GM23338 (cell line): ENCODE data around the gene RAB12.

Source experiments
- CREB1 ChIP-seq: fragments of 250-450 bp; sonication (Bioruptor Pico); IDR thresholded peaks from 2 replicates; pipeline ENCODE4 v1.5.0; 2020; ENCODE audit warnings: low read depth, mild to moderate bottlenecking, moderate library complexity
- CTCF ChIP-seq, 2 experiments: fragments of 200-600 bp in 1 of 2; sonication (generic) in 1 of 2; conservative IDR thresholded peaks; 2 replicates each; pipeline versions ENCODE4 v1.5.1 to v1.6.1; 2016 to 2017; ENCODE audit warnings: antibody characterized with exemption in 2 of 2, low read depth in 2 of 2, mild to moderate bottlenecking in 2 of 2, moderate library complexity in 1 of 2
- ETS1 ChIP-seq: IDR thresholded peaks from 2 replicates; pipeline ENCODE4 v1.6.1; 2016; ENCODE audit warnings: antibody characterized with exemption
- EZH2 ChIP-seq: fragments of 200-600 bp; sonication (generic); IDR thresholded peaks from one replicate; pipeline ENCODE4 v1.8.0; 2017; ENCODE audit warnings: antibody characterized with exemption, mild to moderate bottlenecking, low read depth; ENCODE audit not compliant: unreplicated experiment
- EZH2phosphoT487 ChIP-seq: fragments of 200-600 bp; sonication (generic); IDR thresholded peaks from one replicate; pipeline ENCODE4 v1.8.1; 2018; ENCODE audit warnings: antibody characterized with exemption; ENCODE audit not compliant: unreplicated experiment
- JUNB ChIP-seq: IDR thresholded peaks from one replicate; pipeline ENCODE4 v1.6.1; 2016; ENCODE audit warnings: antibody characterized with exemption; ENCODE audit not compliant: unreplicated experiment
- NANOG ChIP-seq: IDR thresholded peaks from 2 replicates; pipeline ENCODE4 v1.6.1; 2016; ENCODE audit warnings: antibody characterized with exemption, borderline replicate concordance
- POLR2AphosphoS5 ChIP-seq: IDR thresholded peaks from 2 replicates; pipeline ENCODE4 v1.6.1; 2016; ENCODE audit warnings: antibody characterized with exemption, low read depth
- REST ChIP-seq: IDR thresholded peaks from one replicate; pipeline ENCODE4 v1.6.1; 2018; ENCODE audit warnings: antibody characterized with exemption; ENCODE audit not compliant: unreplicated experiment
- STAT1 ChIP-seq: IDR thresholded peaks from one replicate; pipeline ENCODE4 v1.6.1; 2016; ENCODE audit warnings: antibody characterized with exemption; ENCODE audit not compliant: unreplicated experiment
- ZNF331 ChIP-seq: fragments of 250-450 bp; sonication (Bioruptor Pico); IDR thresholded peaks from 2 replicates; pipeline ENCODE4 v1.5.0; 2020; ENCODE audit warnings: low read depth, mild to moderate bottlenecking, moderate library complexity

- peak; percentile 59 to 82 for TF ChIP-seq CTCF (conservative IDR thresholded peaks at IDR 0.05; ENCODE audit: low read depth in 2 of 2)
- TF ChIP-seq POLR2AphosphoS5, result no peak
- no peak for TF ChIP-seq REST
- no peak for TF ChIP-seq STAT1
- no peak for TF ChIP-seq EZH2phosphoT487
- TF ChIP-seq ZNF331 (CRISPR knock-in tag), result no peak
- TF ChIP-seq EZH2, result no peak
- TF ChIP-seq ETS1, result no peak
- TF ChIP-seq JUNB, result no peak
- no peak for TF ChIP-seq NANOG
- no peak for TF ChIP-seq CREB1 (CRISPR knock-in tag)
Observed at GRCh38 chr18:8654503-8655451, 45.5 kb downstream of the RAB12 start.
